Activated T-cell treated with anti-CD3 and anti-CD28 coated beads, Interleukin-2, amount 50 U/mL, for 72 hours (primary cell): Measurements from ENCODE around the gene UBA1. TPM values are rescaled to one million over a fixed set of nuclear protein-coding genes. Genes with fewer than 3 reads are reported as not detected.

ENCODE experiments used
- ATAC-seq, 2 donors: fragments of 150-1000 bp; cut with Tn5 transposase; replicated peaks in 1 of 2; 2 replicates each; pipeline ENCODE4 v1.10.0; 2021; ENCODE audit warnings: moderate library complexity in 2 of 2, mild to moderate bottlenecking in 1 of 2
- DNase-seq, 2 donors: peaks; one replicate each; pipeline ENCODE4 v3.0.0; 2021 to 2022; ENCODE audit warnings: mixed read lengths in 1 of 2
- H3K27ac Mint-ChIP-seq: one replicate; pipeline ENCODE4 v1.8.0; 2022; ENCODE audit warnings: mild to moderate bottlenecking, moderate library complexity, mixed read lengths
- H3K27me3 Mint-ChIP-seq: one replicate; pipeline ENCODE4 v1.8.0; 2022; ENCODE audit warnings: low read depth, mixed read lengths
- H3K36me3 Mint-ChIP-seq, 2 donors: one replicate each; pipeline ENCODE4 v1.8.0; 2022; ENCODE audit warnings: mixed read lengths in 2 of 2, mild to moderate bottlenecking in 1 of 2; ENCODE audit not compliant: insufficient read depth in 2 of 2
- H3K4me1 Mint-ChIP-seq: one replicate; pipeline ENCODE4 v1.8.0; 2022; ENCODE audit warnings: low read depth, mixed read lengths
- H3K4me3 Mint-ChIP-seq, 2 donors: one replicate each; pipeline ENCODE4 v1.8.0; 2022; ENCODE audit warnings: mild to moderate bottlenecking in 2 of 2, mixed read lengths in 2 of 2, moderate library complexity in 2 of 2
- H3K9me3 Mint-ChIP-seq, 2 donors: one replicate each; pipeline ENCODE4 v1.8.0; 2022; ENCODE audit warnings: mixed read lengths in 2 of 2
- total RNA-seq, 2 donors: library from RNA; stranded (reverse); gene quantifications; one replicate each; pipeline ENCODE4 v1.2.3, GENCODE V29; 2022

UBA1 gene
- total RNA-seq, 2 donors from 2014 or later: 160 to 197 TPM

DNA sequence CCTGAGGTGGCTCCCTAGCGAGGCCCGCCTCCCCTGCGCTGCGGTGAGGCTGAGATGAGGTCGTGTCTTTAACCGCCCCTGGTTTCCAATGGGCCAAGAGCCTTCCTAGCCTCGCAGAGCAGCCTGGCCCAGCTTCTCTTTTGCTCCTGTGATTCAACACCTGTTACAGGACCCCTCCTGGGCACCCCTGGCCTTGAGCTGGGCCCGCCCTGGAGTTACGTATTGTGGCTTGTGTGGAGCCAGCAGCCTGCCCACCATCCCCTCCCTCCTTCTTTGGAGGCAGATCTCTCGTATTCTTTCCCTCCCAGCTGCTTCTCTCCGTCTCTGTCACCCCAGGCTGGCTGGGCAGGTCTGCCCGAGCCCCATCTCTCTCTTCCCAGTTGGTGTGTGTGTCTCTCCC, 19.3 kb upstream of the UBA1 start:
- Mint-ChIP-seq H3K27me3 (peaks cover 12% of the 10 kb centered on the region), H3K9me3 (no peaks in the 10 kb centered on the region), H3K4me1 (no peaks in the 10 kb centered on the region), H3K36me3 (peaks cover 3 to 10% of the 10 kb centered on the region in 2 donors), H3K27ac (no peak overlapping the region), H3K4me3 (no peak overlapping the region)
- DNase-seq (no peak), ATAC-seq (no peak)

GRCh38 chrX:47174846-47175587, 18.6 kb upstream of the UBA1 start:
- no peaks in the 10 kb centered on the region for H3K4me1 Mint-ChIP-seq
- no peak overlapping the region for H3K4me3 Mint-ChIP-seq
- H3K27ac Mint-ChIP-seq: no peak overlapping the region
- peaks cover 3 to 10% of the 10 kb centered on the region in 2 donors for H3K36me3 Mint-ChIP-seq
- H3K27me3 Mint-ChIP-seq: peaks cover 12% of the 10 kb centered on the region
- ATAC-seq (no peak), DNase-seq (no peak)
- no peaks in the 10 kb centered on the region for H3K9me3 Mint-ChIP-seq

DNA sequence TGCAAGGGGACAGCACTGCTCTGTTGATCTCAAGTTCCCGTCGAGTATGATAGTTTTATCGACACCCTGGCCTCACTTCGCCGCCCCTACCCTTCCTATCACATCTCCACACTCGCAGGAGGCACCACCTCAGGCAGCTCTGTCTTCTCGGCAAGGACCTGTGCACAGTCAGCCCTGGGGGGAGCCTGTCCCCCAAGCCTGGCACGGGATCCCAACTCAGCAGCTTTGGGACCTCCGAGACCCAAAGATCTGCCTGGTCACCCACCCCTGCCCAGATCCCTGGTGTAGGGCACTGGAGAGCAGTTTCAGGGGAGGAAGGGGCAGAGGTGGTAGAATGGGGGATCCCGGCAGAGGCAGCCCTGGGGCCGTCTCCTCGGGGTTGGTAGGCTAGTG, 18.0 kb upstream of the UBA1 start:
- no peaks in the 10 kb centered on the region for H3K9me3 Mint-ChIP-seq
- H3K27me3 Mint-ChIP-seq: peaks cover 12% of the 10 kb centered on the region
- no peak overlapping the region for H3K27ac Mint-ChIP-seq
- ATAC-seq (no peak), DNase-seq (no peak)
- H3K4me3 Mint-ChIP-seq: no peak overlapping the region
- H3K36me3 Mint-ChIP-seq: peaks cover 3 to 10% of the 10 kb centered on the region in 2 donors
- no peaks in the 10 kb centered on the region for H3K4me1 Mint-ChIP-seq

- Mint-ChIP-seq H3K9me3 (no peaks in the 10 kb centered on the region), H3K36me3 (peaks cover 3 to 10% of the 10 kb centered on the region in 2 donors), H3K4me1 (no peaks in the 10 kb centered on the region), H3K27ac (no peak overlapping the region), H3K4me3 (no peak overlapping the region), H3K27me3 (peaks cover 12% of the 10 kb centered on the region)
- DNase-seq (no peak), ATAC-seq (no peak)
Observed at GRCh38 chrX:47176101-47176740, 17.4 kb upstream of the UBA1 start.

GRCh38 chrX:47177079-47177478, 16.6 kb upstream of the UBA1 start:
- peaks cover 3 to 10% of the 10 kb centered on the region in 2 donors for H3K36me3 Mint-ChIP-seq
- H3K4me3 Mint-ChIP-seq: no peak overlapping the region
- DNase-seq (no peak), ATAC-seq (no peak)
- H3K4me1 Mint-ChIP-seq: no peaks in the 10 kb centered on the region
- peaks cover 12% of the 10 kb centered on the region for H3K27me3 Mint-ChIP-seq
- H3K9me3 Mint-ChIP-seq: no peaks in the 10 kb centered on the region
- no peak overlapping the region for H3K27ac Mint-ChIP-seq

DNA sequence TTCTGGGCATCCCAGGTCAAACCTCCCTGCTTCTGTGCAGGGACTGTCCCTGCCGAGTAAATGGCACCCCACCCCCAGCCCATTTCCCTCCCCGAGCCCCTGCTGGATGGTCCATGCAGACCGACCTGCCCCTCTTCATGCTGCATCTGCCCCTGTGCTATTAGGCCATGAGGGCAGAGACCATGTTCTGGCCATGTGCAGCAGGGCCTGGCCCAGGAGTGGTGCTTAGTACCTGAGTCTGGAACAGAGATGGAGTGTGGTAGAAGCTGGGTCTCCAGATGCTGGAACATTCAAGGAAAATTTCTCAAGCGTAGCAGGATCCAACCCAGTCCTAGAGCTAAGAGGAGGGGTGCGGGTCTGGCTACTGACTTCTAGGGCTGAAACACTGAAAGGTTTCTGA, 15.3 kb upstream of the UBA1 start:
- H3K27ac Mint-ChIP-seq: no peak overlapping the region
- H3K9me3 Mint-ChIP-seq: no peaks in the 10 kb centered on the region
- DNase-seq (no peak), ATAC-seq (no peak)
- peaks cover 20% of the 10 kb centered on the region for H3K27me3 Mint-ChIP-seq
- no peak overlapping the region for H3K4me3 Mint-ChIP-seq
- peaks cover 6 to 10% of the 10 kb centered on the region in 2 donors for H3K36me3 Mint-ChIP-seq
- no peaks in the 10 kb centered on the region for H3K4me1 Mint-ChIP-seq

GRCh38 chrX:47179221-47179927, 14.3 kb upstream of the UBA1 start:
- Mint-ChIP-seq H3K36me3 (peaks cover 6 to 8% of the 10 kb centered on the region in 2 donors), H3K4me3 (no peak overlapping the region), H3K4me1 (no peaks in the 10 kb centered on the region), H3K27me3 (peaks cover 20% of the 10 kb centered on the region), H3K9me3 (no peaks in the 10 kb centered on the region), H3K27ac (no peak overlapping the region)
- ATAC-seq (no peak), DNase-seq (no peak)

DNA sequence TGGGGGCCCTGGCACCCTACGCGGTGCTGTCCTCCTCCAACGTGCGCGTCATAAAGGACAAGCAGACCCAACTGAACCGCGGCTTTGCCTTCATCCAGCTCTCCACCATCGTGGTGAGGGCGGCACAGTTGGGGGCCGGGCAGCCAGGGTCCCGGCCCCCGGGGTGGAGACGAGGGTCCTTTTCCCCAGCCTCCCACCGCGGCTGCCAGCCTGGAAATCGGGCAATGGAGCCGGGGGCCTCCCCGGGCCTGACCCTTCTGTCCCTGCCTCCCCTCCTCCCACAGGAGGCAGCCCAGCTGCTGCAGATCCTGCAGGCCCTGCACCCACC, 13.7 kb upstream of the UBA1 start:
- H3K4me1 Mint-ChIP-seq: no peaks in the 10 kb centered on the region
- no peak overlapping the region for H3K27ac Mint-ChIP-seq
- DNase-seq: no peak
- H3K4me3 Mint-ChIP-seq: no peak overlapping the region
- H3K9me3 Mint-ChIP-seq: no peaks in the 10 kb centered on the region
- peaks cover 20% of the 10 kb centered on the region for H3K27me3 Mint-ChIP-seq
- ATAC-seq: no peak
- peaks cover 6 to 8% of the 10 kb centered on the region in 2 donors for H3K36me3 Mint-ChIP-seq

DNA sequence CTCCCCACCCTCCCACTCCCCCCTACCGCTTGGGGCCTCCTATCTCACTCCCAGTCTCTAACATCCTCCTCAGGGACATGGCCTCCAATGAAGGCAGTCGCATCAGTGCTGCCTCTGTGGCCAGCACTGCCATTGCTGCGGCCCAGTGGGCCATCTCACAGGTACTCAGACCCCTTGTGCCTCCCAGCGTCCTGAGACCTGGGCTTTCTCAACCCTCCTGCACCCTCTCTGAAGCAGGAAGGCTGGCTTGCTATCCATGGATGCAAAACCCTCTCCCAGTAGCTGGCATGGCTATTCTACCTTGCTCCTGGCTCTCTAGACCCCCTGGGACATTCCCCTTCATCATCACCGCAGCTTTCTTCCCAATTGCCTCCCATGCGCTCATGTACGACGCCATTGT, 13.3 kb upstream of the UBA1 start:
- ATAC-seq: no peak
- Mint-ChIP-seq H3K4me1 (no peaks in the 10 kb centered on the region), H3K27ac (no peak overlapping the region), H3K9me3 (no peaks in the 10 kb centered on the region), H3K27me3 (peaks cover 20% of the 10 kb centered on the region), H3K36me3 (peaks cover 6 to 8% of the 10 kb centered on the region in 2 donors), H3K4me3 (no peak overlapping the region)
- DNase-seq: no peak

- Mint-ChIP-seq H3K9me3 (no peaks in the 10 kb centered on the region), H3K4me3 (no peak overlapping the region), H3K27me3 (peaks cover 20% of the 10 kb centered on the region), H3K36me3 (peaks cover 9 to 11% of the 10 kb centered on the region in 2 donors), H3K27ac (no peak overlapping the region), H3K4me1 (no peaks in the 10 kb centered on the region)
- no peak for DNase-seq
- no peak for ATAC-seq
Observed at GRCh38 chrX:47181301-47181700, 12.3 kb upstream of the UBA1 start.

DNA sequence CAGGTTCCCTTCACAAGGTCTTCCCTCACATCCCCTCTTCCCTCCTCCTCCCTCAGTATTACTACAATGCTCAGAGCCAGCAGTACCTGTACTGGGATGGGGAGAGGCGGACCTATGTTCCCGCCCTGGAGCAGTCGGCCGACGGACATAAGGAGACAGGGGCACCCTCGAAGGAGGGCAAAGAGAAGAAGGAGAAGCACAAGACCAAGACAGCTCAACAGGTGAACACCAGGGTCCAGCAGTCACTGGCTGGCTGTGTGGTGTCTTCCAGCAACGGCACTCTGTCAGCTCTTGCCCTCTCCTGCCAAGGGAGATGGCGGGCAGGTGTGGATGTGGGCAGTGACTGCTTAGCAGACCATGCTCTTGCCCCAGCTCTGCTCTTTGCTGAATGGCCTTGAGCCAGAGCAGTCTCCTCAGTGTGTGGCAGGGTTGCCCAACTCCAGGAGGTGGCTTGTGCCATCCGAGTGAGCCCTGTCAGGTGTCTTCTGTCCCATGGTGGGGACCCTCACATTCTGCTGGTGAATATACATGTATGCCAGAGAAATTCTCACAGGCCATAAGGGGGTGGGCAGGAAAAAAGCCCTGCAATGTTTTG, 11.4 kb upstream of the UBA1 start:
- Mint-ChIP-seq H3K4me1 (peaks cover under 1% of the 10 kb centered on the region), H3K27me3 (peaks cover 20% of the 10 kb centered on the region), H3K4me3 (no peak overlapping the region), H3K9me3 (no peaks in the 10 kb centered on the region), H3K27ac (no peak overlapping the region), H3K36me3 (peaks cover 9% of the 10 kb centered on the region in 2 donors)
- ATAC-seq (no peak), DNase-seq (no peak)

DNA sequence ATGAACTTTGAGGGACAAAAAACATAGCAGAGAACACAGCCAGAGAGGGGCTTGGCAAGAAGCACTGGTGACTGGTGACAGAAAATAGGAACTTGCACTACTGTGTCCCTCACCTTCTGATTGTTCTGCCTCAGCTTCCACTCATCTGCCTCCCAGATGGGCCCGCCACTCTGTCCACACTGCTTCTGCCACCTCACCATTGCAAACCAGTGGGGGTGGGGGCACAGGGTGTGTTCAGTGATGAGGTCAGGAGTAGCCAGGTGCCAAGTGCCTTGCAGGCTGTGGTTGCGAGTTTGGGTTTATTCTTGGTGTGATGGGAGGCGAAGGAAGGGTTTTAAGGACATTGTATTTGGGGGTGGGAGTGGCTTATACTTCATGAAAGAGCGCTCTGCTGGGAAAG, 9.1 kb upstream of the UBA1 start:
- DNase-seq (no peak), ATAC-seq (no peak)
- Mint-ChIP-seq H3K4me3 (no peak overlapping the region), H3K27me3 (peaks cover 13% of the 10 kb centered on the region), H3K27ac (no peak overlapping the region), H3K9me3 (no peaks in the 10 kb centered on the region), H3K36me3 (peaks cover 4 to 6% of the 10 kb centered on the region in 2 donors), H3K4me1 (peaks cover 19% of the 10 kb centered on the region)

DNA sequence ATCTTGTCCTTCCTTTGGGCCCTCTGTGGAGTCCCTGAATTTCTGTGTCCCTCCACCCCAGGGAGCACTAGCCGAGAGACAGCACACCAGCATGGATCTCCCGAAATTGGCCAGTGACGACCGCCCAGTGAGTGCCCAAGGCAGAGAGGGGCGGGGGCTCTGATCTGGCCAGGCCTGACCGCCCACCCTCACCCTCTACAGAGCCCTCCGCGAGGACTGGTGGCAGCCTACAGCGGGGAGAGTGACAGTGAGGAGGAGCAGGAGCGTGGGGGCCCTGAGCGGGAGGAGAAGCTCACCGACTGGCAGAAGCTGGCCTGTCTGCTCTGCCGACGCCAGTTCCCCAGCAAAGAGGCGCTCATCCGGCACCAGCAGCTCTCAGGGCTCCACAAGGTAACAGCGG, 8.4 kb upstream of the UBA1 start:
- peaks cover 13% of the 10 kb centered on the region for H3K27me3 Mint-ChIP-seq
- H3K27ac Mint-ChIP-seq: no peak overlapping the region

More for the DNA sequence above, 8.4 kb upstream of the UBA1 start:
- H3K4me3 Mint-ChIP-seq: no peak overlapping the region
- ATAC-seq (no peak), DNase-seq (no peak)
- peaks cover 20% of the 10 kb centered on the region for H3K4me1 Mint-ChIP-seq
- H3K9me3 Mint-ChIP-seq: no peaks in the 10 kb centered on the region
- H3K36me3 Mint-ChIP-seq: peaks cover 4 to 6% of the 10 kb centered on the region in 2 donors
